ENCODE data around the gene SYT1. TPM values are rescaled to one million over a fixed set of nuclear protein-coding genes. Genes with fewer than 3 reads are reported as not detected.

SYT1 gene
- polyA plus RNA-seq, 1 experiment: 6.8 TPM

DNA sequence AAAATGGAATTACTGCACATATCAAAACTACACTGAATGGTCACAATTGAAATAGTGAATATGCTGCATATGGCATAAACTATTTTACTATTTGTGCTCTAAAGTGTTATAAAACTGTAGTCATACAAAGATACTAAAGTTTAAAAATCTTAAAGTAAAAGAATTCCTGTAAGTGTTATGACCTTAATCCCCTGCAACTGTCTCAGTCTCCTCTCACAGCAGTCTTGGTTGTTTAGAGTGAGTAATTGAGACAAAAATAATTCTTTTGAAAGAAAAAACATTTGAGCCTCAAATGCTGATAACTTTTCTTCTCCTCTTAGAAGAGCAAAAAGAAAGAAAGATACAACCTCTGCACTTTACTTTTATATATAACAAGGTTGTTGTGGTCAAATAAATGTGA is 99.9 kb downstream of the SYT1 start:
- TF ChIP-seq CTCF (IDR thresholded peaks at IDR 0.05; ENCODE audit: low read depth, low read length): no peak
- H3K27ac ChIP-seq (ENCODE audit: low read depth, low read length): no peak overlapping the region
- no peaks in the 10 kb centered on the region for H3K9me3 ChIP-seq (ENCODE audit: control insufficient read depth, insufficient read depth, low read length)
- no peak for DNase-seq (ENCODE audit: low read depth, low spot score)
- ChIA-PET POLR2A (no interaction called here), CTCF (no interaction called here)
- no peaks in the 10 kb centered on the region for H3K27me3 ChIP-seq (ENCODE audit: control insufficient read depth, insufficient read depth, low read length)
- H3K4me3 ChIP-seq (ENCODE audit: low read depth, low read length): no peak overlapping the region

DNA sequence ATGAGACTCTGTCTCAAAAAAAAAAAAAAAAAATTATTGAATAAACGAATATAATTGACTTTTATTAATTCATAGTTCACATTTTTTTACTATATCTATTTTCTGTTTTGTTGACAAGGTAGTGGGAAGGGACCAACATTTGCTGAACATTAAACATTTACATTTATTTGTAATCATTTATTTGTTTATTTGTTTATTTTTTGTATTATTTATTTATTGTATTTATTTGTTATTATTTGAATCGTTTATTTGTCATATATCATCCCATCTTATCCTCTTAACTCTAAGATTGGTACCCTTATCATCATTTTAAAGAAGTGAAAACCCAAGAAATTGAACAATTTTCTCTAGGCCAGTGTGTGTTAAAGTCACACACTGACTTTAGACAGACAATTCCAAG is 101.5 kb downstream of the SYT1 start:
- no peaks in the 10 kb centered on the region for H3K9me3 ChIP-seq (ENCODE audit: control insufficient read depth, insufficient read depth, low read length)
- DNase-seq (ENCODE audit: low read depth, low spot score): no peak
- no peak overlapping the region for H3K27ac ChIP-seq (ENCODE audit: low read depth, low read length)
- CTCF ChIA-PET: no interaction called here
- no peaks in the 10 kb centered on the region for H3K27me3 ChIP-seq (ENCODE audit: control insufficient read depth, insufficient read depth, low read length)
- POLR2A ChIA-PET: no interaction called here
- TF ChIP-seq CTCF (IDR thresholded peaks at IDR 0.05; ENCODE audit: low read depth, low read length): no peak
- H3K4me3 ChIP-seq (ENCODE audit: low read depth, low read length): no peak overlapping the region

- no peak overlapping the region for H3K27ac ChIP-seq (ENCODE audit: low read depth, low read length)
- ChIA-PET CTCF (no interaction called here), POLR2A (no interaction called here)
These were observed 102.4 kb downstream of the SYT1 start for GRCh38 chr12:78966926-78967325.

GRCh38 chr12:78968226-78968625 is 103.7 kb downstream of the SYT1 start:
- no peak for DNase-seq (ENCODE audit: low read depth, low spot score)
- ChIA-PET CTCF (no interaction called here), POLR2A (no interaction called here)
- H3K27me3 ChIP-seq (ENCODE audit: control insufficient read depth, insufficient read depth, low read length): no peaks in the 10 kb centered on the region
- no peak for TF ChIP-seq CTCF (IDR thresholded peaks at IDR 0.05; ENCODE audit: low read depth, low read length)
- no peak overlapping the region for H3K27ac ChIP-seq (ENCODE audit: low read depth, low read length)
- no peaks in the 10 kb centered on the region for H3K9me3 ChIP-seq (ENCODE audit: control insufficient read depth, insufficient read depth, low read length)
- no peak overlapping the region for H3K4me3 ChIP-seq (ENCODE audit: low read depth, low read length)

More at GRCh38 chr12:78966926-78967325, 102.4 kb downstream of the SYT1 start:
- H3K27me3 ChIP-seq (ENCODE audit: control insufficient read depth, insufficient read depth, low read length): no peaks in the 10 kb centered on the region
- no peak for DNase-seq (ENCODE audit: low read depth, low spot score)
- no peaks in the 10 kb centered on the region for H3K9me3 ChIP-seq (ENCODE audit: control insufficient read depth, insufficient read depth, low read length)
- no peak overlapping the region for H3K4me3 ChIP-seq (ENCODE audit: low read depth, low read length)
- no peak for TF ChIP-seq CTCF (IDR thresholded peaks at IDR 0.05; ENCODE audit: low read depth, low read length)

DNA sequence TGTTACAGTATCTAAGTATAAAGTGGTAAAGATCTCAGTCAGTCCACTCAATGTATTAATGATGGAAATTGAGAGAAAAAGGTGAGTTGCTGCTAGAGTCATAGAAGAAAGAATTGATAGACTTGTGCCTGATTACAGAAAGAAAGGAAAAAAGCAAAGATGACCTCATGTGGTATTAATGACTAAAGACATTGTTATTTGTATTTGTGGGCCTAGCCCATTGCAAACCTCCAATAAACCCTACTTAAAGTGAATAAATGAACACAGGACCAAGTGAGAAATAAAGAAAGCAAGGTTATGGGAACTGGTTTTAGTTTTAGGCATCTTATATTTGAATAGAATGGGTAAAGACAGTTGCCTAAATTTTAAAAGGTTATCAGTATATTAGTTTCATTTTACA is 105.5 kb downstream of the SYT1 start:
- Histone ChIP-seq H3K27me3 (ENCODE audit: control insufficient read depth, insufficient read depth, low read length) (no peaks in the 10 kb centered on the region), H3K4me3 (ENCODE audit: low read depth, low read length) (no peak overlapping the region), H3K9me3 (ENCODE audit: control insufficient read depth, insufficient read depth, low read length) (no peaks in the 10 kb centered on the region), H3K27ac (ENCODE audit: low read depth, low read length) (no peak overlapping the region)
- POLR2A ChIA-PET: no interaction called here
- no peak for TF ChIP-seq CTCF (IDR thresholded peaks at IDR 0.05; ENCODE audit: low read depth, low read length)
- no peak for DNase-seq (ENCODE audit: low read depth, low spot score)
- CTCF ChIA-PET: no interaction called here
